Measurements from ENCODE around the gene IGF2.

The IGF2 gene

DNA sequence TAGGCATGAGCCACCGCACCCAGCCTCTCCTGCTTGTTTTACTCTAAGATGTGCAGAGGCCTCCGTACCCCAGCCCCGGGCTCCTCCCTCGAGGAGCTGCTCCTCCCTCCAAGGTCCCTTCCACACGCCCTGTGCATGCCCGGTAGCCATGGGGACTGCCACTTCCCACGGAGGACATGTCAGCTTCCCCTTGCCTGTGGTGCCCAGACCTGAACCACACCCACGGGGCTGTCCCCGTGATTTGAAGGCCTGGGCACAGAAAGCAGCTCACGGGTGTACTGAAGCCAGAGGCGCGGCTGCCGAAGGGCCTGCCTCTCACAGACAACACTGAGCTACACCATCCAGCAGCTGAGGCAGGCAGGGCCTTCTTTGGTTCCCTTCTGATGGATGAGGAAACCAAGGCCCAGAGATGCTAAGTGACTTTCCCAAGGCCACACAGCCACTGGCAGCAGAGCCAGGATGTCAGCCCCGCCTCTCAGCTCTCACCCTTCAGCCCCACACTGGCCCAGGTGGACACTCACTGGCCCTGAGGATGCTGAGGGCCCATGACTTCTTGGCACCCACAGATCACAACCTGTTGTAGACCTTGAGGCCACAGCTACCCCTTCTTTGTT, 14.5 kb upstream of the IGF2 start:
- no peak for DNase-seq

DNA sequence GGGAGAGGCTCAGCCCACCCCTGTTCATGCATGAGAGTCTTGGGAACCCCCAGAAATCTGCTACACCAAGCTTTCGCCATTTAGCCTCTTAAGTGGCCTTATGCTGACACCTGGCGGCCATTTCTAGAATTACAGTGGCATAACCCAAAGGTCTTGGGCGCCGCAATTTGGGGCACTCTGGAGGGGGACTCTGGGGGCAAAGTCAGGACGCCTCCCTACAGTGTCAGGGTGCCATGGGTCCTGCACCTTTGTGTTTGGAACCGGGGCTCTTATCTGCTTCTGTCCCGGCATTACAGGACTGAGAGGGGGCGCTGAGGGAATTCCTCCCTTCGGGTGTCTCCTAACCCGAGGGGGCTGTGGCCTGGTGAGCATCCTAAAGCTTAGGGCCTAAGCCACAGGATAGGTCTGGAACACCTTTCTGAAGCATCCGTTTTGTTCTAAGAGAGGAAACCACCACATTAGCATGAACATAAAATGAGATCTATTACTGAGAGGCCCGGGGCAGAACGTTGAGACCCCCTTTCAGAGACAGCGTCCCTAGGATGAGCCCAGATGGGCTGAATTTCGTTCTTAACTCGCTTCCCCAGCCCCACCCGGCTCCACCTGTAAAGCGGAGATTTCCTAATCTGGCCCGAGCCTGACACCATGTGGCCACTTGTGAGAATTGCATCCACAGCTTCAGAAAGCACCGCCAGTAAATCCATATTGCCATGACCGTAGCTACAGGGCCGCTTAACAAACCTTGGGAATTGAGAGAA, 12.5 kb upstream of the IGF2 start:
- DNase-seq = peak; percentile 79

DNA sequence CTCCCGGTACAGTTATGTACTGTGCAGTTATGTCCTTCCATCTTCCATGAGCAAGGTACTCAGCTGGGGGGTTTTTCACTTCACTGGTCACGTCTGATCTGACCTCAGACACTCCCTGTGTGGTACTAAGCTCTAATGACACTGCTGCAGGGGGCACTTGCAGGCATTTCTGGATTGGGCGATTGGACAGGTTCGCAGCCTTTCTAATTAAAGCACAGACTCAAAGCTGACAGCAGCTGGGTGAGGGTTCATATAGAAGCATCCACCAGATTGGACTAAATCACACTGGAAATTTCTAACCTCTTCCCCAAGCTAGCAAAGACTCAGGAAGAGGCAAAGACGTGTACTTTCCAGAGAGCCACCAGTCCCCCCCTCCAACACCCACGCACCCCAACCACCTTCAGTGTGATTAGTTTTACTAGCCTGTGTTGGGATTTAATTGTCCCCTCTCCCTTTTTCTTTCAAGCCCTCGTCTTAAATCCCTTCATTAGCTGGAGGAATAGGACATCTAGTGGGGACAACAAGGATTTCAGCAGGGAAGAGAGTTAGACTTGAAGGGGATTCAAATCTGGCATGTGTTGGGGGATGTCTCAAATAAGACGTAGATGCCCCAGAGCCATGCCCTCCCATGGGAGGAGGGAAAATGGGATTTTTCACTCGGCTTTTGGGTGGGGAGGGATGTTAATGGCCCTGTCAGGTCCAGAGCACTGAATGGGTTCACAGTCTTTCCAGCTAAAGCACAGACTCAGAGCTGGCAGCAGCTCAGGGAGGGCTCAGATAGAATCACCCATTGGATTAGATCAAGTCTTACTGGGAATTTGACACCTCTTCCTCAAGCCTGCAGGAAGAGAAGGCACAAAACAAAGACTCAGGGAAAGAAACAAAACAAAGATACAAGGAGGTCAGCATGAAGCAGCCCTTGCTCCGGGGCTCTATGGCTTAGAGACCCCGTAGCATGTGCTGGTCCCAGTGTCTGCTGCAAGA, 11.0 kb upstream of the IGF2 start:
- no peak for DNase-seq

DNA sequence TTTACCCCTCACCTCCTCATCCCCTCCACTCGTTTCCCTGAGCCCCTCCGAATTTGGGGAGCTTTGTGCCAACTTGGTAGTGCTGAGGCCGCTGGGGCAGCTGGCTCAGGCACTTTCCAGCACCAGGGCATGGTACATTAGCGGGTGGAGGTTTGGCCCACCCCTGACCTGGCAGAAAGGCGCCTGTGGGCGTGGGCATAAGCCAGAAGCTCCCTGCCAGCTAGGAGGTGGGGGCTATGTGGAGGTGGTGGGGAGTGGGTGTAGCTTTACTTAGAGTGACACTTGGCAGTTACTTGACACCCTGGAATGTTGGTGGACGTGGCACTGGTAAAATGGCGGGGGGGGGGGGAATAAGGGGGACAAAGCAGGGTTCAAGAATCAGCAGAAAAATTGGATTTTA, 10.3 kb upstream of the IGF2 start:
- no peak for DNase-seq

DNA sequence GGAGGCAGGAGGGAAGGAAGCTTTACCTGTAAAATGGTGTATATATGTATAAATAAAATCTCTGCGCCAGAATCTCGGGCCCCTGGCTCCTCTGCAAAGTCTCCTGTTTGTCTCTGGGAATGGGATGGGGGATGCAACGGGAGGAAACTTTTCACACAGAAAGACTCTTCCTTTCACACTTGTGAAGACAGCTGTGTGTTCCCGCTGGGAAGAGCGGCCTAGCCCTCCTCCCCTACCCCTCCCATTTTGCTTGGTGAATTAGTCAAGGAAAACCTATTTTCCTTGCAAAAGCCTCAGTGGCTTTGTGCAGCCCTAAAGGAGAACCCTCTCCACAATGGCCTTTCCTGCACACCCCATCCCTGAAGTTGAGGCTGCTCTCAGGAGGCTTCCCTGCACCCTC, 9.4 kb upstream of the IGF2 start:
- DNase-seq = no peak

- DNase-seq = no peak
Observed at GRCh38 chr11:2147391-2147790, 8.2 kb upstream of the IGF2 start.

DNA sequence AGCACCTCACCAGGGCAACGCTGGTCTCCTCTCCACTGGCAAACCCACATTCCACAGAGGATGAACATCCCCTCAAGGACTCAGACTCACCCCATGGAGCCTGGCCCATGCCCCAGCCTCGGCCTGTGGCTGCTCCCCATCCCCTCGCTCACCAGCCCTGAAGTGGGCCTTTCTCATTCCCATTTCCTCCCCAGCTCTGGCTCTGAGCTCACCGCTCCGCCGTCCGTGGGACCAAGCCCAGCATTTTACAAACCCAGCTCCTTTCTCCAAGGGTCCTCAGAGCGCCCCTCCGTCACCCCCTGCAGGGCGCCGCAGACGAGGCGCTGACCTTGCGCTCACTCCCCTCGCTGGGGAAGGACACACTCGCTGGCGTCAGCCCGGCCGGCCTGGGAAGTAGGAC, 6.9 kb upstream of the IGF2 start:
- DNase-seq = no peak

DNA sequence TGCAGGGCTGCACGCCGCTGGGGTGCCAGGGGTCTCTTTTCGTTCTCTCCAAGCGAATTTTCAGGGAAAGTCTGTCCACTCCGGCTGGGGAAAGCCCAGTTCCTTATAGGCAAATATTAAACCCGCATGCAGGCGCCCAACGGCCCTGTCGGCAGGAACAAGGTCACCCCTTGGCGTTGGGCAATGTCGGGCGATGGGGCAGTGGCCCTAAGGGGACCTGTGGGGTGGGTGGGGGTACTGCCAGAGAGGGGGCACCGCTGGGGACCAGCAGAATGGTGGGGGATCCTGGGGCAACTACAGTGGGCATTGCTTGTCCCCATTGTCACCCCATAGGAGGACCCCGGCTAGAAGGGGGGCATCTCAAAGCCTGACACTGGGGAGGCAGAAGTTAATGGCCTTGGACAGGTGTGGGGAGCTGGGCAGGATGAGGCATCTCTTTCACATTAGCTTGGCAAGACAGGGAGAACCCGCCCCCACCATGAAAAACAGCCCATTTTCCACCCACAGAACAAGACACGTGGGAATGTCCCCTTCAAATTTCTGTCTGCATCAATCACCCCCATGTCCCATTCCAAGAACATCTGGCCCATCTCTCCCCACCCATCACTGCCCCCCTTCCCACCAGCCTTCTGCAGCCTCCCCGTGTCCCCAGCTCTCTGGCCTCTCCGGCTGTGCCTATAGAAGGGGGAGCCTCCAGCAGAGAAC, 5.5 kb upstream of the IGF2 start:
- no peak for DNase-seq

GRCh38 chr11:2143799-2144543, 4.8 kb upstream of the IGF2 start:
- no peak for DNase-seq

DNA sequence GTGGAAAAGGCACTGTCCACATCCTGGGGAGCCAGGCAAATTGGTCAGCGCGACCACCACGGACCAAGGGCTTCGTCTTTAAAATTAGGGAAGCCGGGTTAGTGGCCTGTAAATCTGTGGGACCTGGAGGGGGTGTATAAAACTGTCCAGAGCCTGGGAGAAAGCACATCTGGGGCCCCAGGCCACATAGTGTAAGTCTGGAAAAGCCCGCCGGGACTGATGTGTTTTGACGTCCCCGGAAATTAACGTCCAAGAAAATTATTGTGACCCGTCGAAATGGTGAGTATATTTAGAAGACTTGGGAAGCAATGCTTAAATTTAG, 4.2 kb upstream of the IGF2 start:
- DNase-seq = no peak

GRCh38 chr11:2142762-2143202, 3.6 kb upstream of the IGF2 start:
- no peak for DNase-seq

DNA sequence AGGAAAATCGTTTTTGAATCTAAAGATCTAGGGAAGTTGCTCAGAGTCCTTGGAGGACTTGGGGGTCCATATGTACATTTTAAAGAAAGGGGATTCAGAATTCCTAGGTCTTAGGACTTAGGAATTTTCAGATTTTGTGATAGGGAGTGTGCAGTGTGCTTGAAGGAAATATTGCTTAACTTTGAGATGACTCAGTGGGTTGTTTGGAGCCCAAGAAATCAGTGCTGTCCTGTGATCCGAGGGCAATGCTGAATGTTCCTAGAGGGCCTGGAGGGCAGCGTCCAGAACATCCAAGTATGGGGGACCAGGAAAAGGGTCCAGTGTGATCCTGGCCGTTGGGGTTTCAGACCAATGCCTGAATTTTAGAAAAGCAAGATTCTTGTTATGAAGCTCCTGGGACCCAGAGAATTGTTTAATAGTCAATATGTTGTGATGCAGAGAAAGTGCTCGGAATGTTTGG, 3.1 kb upstream of the IGF2 start:
- no peak for DNase-seq

- DNase-seq = no peak
Observed at GRCh38 chr11:2140411-2141400, 1.5 kb upstream of the IGF2 start.

DNA sequence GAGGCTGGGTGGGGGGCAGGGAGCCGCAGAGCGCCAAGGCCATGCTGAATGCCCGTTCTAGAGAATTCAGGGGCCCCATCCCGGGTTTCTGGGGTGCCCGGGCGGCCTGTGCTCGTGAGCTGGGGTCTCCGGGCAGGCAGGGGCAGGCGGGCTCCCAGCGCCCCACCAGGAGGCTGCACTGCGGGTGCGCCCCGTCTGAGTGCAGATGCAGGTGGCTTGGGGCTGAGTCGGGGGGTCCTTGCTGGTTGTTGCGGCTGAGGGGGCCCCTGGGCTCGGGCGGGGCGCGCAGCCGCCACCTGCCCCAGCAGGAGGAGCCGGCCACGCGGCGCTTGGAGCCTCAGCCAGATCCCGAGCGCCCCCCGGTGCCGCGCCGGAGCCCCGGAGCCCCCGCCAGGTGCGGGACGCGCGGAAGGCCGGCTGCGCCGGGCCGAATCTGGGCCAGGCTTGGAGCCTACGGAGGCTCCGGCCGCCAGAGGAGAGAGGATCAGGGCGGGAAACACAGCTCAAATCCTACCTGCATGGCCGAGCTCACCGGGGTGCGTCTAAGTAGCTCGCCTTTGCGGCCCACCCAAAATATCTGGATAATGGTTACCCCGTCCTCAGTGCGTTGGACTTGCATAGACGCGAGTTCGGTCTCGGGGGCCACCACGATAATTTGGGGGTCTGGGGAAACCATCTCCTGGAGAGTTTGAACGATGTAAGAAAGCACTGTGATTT, 590 bp upstream of the IGF2 start:
- no peak for DNase-seq

DNA sequence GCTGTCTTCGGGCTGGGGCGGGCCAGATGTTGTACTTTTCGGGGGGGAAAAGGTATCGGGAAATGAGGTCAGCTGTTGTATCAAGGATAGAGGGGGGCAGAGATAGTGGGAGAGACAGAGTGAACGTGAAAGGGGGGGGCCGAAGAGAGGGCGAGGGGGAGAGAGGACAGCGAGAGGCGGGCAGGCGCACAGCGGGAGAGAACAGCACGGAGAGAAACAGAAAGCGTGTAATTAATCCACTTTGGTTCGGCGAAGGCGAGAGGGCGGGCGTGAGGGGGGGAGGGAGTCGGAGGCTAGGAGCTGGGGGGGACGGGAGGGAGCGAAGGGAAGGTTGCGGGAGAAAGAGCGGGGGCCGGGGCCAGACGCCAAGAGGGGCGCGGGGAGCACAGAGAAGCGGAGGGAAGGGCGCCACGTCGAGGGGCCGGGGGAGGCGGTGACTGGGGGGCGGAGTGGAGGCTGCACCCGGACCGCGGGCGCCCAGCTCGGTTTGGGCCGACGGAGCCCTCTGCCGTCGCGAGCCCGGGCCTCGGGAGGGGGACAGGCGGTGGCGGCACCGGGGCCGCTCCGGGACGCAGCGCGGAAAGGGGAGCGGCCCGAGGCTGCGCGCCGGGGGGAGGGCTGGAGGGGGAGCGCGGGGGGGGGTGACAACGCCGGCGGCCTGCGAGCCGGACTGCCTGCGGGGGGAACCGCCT, 612 bp downstream of the IGF2 start:
- no peak for DNase-seq

GRCh38 chr11:2138068-2138430, 1.1 kb downstream of the IGF2 start:
- no peak for DNase-seq

DNA sequence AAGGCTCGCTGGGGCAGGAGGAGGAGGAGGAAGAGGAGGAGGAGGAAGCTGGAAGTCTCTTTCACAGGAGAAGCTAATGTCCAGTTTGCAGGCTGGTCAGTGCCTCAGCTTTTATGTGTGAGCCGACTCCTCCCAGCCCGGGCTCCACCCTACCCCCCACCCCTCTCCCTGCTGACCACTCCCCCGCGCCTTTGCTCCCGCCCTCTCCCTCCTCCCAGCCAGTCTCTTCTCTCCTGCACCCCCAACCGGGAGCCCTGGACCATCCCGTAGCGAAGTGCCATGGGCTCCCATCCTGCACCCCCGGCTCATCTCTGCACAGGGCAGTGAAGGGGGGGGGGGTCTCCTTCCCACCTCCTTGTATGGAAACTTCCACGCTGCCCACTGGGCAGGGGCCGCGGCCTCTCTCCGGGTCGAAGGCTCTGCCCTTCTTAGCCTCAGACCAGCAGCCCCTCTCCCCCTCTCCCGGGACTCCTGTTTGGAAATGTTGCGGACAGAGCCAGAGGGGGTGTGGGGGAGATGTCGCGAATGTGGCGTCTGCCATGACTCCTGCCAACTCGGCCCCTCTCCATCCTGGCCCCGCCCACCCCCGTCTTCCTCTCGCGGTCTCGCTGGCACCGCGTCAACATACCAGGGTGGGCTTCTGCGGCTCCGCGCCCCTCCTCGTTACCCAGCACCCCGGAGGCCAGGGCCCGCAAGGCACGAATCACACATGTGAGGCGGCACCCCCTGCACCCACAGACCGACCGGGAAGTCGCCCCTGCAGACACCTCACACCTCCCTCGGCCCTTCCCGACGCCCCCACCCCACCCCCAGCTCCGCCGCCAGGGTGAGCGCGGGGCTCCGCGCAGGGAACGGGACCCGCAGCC, 1.8 kb downstream of the IGF2 start:
- no peak for DNase-seq

GRCh38 chr11:2136952-2137201, 2.3 kb downstream of the IGF2 start:
- no peak for DNase-seq
